Embryonic facial prominence (tissue), 1 donor: ENCODE data around the gene CORIN.

ENCODE experiments used
- DNase-seq: peaks from one replicate; pipeline ENCODE4 v3.0.0-alpha.2; 2016; ENCODE audit errors: extremely low spot score

The CORIN gene

DNA sequence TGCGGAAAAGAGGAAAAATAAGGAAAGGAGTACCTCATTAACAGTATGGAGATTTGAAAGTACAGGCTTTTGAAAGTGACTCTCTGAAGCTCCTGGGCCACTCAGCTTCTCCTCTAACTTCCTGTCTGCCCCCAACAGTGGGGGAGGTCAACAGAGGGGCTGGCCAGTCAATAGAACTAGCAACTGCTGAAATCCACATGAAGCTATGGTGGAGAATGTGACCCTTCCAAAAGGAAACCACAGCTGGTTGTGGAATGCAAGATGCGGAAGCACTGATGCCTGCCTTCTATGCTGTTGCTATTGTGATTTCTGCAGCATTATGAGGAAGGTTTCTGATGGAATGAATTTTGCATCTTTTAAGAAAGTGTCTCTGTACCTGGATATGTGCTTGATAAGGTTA lies 2.4 kb downstream of the CORIN start:
- DNase-seq: no peak

DNA sequence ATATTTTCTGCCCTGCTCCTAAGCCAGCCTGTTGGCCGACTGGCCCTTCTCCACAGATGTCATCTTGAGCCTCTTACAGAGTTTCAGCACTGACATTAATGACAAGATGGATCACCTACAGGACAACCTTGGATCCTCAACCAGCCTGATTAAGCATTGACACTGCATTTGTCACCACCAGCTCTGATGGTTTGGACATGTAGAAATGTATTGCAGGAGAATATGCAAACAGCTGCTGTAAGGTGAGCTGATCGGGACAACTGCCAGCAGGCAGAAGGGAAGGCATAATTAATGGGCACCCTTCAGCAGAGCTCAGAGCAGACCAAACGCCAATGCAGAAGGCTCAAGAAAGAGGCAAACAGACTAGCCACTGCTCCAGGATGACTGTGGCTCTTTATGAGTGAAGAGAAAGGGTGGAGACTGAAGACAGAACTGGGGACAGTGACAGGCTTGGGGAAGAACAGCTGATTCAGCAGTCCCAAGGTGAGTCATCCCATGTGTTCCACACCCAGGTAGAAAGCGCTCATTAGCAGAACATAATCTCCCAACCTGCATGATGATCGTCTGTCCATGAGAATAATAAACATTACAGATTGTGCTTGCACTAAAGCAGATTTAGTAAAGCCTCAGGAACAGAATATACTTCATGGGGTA lies 6.7 kb downstream of the CORIN start:
- DNase-seq: no peak

DNA sequence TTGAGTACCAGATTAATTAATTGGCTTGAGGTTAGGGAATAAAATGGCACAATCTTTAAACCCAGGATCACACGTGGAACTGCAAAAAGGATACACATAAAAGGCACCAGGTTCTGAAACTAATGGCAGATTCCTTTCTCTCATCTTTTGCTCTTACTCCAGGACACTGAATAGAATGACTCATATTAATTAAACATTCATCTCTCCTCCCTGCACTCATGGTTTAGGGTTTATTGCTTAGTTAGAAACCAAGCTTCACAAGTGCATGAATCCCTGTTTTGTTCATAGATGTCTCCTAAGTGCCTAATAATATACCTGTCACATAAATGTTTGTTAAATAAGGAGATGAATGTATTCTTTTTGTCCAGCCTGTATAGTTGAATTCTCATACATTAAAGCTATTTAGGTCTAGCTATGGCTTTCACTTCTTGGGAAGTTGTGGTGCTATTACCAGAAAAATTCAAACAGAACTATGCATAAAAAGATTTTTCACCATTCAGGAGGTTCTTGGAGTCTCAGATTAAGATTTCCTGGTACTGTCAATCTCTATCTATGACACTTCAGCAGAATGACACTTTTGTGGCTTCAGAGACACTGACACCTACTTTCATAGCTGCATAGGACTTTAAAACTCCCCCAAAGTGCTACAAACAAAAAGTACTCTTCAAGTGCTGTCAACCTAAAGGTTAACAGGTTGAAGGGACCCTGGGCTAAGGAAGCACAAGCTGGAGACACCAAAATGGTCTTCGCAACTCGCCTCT lies 7.4 kb downstream of the CORIN start:
- no peak for DNase-seq

DNA sequence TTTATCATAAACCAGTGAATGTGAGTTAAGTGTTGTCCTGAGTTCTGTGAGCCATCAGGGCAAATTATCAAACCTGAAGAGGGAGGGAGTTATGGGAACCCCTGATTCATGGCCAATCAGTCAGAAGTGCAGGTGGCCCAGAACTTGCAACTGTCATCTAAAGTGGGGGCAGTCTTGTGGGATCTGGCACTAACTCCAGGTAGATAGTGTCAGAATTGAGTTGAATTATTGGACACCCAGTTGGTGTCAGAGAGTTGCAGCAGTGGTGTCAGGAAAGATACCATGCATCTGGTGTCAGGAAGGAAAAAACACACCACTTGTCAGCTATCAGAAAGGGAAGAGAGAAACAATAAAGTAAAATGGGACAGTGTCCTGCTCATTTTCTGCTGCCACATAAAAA lies 8.4 kb downstream of the CORIN start:
- no peak for DNase-seq

DNA sequence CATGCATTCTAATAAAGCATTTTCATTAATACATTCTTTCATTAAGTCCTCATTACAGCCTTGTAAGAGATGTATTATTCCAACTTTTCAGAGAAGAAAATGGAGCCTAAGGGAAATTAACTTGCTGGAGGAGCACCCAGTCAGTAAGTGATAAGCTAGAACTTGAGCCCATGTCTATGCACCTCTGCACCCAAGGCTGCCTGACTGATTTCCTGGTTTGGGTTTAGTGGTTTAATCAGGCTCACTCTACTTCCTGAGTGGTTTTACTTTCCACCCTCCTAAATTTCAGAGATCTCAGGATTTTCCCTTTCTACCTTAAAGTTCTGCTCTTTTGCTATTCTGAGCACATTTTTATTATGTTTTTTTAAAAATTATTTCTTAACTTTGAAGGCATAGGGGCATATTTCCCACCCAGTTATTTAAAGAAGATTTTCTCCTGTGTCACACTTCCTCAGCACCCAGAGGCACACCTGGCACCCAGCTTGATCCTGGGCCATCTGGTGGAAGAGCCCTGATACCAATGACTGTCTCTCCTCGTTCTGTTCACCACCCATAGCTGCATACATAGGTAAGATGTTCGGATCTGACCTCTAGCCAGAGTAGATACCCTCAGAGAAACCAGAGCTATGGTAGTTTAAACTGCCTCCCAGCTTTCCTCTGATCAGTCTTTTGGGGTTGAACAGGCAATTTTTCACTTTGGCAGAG lies 10.4 kb downstream of the CORIN start:
- DNase-seq: no peak

DNA sequence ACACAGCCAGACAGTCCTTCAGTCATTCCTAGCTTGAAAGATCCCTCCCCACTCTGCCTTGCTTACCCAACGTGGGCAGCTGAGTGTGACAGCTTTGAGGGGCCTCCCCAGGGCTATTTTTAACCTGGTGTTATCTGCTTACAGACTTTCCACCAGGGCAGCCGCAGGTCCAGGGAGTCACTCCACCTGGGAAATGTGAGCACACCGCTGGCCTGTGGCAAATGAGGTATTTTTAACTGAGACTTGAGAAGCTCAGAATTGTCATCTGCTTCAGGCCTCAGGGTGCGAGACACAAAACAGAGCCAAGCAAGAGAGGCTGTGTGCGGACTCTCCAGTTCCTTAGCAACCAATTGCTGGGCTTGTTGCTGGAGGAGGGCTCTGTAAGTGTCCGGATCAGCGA lies 13.0 kb downstream of the CORIN start:
- DNase-seq: no peak

DNA sequence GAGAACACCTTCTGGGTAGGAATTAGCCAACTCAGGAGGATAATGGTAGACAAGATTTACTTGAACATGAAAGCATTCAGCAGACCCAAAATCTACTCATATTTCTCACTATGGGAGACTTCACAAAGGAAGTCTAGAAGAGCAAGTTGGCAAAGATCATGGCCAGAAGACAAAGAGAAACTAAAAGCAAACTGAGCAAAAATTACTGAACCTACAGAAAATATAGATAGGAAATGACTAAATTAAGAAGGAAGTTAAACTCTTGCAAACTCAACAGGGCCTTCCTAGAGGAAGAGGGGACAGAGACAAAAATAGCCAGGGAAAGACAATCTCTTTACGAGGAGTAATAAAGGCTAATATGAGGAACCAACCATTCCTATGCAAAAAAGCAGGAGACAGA lies 18.7 kb downstream of the CORIN start:
- no peak for DNase-seq

DNA sequence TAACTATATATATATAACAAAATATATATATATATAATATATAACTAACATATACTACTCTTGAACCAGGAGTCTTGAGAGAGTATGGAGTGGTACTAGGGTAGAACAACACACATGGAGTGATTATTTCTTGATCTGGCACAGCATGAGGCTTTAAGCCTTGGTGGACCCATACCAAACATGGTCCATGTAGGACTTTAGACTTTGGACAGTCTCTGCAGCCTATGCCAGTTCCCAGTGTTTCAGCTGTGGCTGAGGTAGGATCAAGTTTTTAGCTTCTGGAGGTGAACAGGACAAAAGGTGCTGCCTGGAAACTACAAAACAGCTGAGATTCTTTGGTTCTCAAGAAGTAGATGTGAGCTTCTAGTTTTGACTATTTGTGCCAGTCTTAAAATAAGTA lies 20.6 kb downstream of the CORIN start:
- DNase-seq: no peak

DNA sequence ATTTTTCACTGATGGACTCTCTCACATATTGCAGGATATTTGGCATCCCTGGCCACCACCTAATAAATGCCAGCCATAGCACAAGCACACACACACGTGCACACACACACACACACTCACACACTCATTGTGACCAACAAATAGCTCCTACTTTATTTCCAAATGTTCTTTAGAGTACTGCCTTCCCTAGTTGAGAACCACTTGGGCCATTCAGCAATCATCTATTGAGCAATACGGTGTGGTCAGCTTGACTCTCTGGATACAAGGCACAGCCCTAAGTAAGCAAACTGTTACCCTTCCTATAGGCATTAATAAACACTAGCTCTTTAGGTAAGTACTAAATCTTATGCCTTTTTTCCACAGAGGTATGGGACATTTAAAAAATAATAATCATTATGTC lies 21.1 kb downstream of the CORIN start:
- DNase-seq: no peak

DNA sequence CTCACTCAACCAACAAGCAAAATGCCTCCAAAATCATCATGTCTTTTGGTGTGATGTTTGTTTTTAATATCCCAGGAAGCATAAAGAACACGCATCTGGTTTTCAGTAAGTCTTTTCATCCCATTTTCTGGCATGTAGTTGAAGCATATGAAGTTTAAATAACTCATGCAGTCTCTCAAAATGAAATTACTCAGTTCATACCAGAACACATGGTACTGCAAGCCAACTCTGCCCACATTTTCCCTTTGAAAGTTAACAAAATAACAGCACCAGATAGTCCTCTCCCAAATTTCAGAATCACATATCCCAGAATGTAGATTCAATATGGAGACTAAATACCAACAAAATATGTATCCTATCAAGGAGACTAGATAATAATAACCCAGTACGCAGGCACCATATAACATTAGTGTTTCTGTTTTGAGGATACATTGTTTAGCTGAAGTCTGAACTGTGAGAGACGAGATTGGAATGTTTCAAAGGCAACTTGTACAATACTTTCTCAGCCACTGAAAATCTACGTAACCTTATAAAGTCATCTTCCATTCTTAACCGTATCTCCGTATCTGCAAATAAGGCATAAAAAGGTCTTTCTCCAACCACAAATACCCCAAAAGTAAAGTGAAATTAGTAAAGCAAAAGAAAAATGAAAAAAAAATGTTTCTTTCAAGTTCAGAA lies 23.1 kb downstream of the CORIN start:
- DNase-seq: no peak

DNA sequence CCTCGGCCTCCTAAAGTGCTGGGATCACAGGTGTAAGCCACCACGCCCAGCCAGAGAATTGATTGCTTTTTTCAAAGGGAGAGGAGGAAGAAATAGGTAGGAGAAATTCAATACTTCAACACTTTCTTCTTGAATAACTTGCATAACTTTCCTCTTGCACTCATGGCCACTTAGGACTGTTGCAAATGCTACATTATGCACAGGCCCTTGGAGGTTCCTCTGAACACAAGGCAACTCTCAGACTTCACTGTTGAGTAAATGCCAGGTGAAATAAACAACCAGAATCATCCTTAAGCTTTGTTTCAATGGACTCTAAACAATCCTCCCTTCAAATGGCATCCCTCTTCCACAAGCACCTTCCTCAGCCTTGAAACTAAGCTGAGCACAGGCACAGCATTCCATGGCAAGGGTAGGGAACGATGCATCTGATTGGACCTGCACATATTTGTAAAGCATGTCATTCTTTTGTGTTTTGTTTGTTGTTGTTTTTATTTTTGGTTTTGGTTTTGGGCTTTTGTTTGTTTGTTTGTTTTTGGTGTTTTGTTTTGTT lies 28.1 kb downstream of the CORIN start:
- no peak for DNase-seq

DNA sequence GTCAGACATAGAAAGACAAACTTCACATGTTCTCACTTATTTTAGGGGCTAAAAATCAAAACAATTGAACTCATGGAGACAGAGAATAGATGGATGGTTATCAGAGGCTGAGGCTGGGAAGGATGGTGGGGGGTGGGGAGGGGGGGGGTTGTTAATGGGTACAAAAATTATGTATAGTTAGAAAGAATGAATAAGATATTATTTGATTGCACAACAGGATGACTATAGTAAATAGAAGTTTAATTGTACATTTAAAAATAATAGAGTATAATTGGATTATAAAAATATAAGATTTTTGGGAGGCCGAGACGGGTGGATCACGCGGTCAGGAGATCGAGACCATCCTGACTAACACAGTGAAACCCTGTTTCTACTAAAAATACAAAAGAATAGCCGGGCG lies 33.3 kb downstream of the CORIN start:
- DNase-seq: no peak

DNA sequence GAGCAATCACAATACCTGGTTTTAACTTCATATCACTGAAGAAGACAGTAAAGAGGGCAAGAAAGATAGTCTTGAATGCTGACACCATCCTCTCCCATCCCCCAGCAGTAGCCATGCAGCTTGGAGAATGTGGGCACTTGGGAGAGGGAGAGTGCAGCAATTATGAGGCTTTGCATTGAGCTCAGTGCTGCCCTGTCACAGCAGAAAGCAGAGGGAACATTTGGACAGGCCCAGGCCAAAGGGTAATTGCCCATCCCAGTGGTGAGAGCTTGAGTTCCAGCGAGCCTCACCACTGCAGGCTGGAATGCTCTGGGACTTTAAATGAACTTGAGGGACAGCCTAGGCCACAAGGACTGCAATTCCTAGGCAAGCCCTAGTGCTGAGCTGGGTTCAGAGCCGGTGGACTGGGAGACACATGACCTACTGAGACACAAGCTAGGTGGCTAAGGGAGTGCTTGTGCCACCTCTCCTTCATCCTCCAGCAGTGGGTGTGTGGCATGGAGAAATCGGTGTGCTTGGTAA lies 36.3 kb downstream of the CORIN start:
- no peak for DNase-seq

DNA sequence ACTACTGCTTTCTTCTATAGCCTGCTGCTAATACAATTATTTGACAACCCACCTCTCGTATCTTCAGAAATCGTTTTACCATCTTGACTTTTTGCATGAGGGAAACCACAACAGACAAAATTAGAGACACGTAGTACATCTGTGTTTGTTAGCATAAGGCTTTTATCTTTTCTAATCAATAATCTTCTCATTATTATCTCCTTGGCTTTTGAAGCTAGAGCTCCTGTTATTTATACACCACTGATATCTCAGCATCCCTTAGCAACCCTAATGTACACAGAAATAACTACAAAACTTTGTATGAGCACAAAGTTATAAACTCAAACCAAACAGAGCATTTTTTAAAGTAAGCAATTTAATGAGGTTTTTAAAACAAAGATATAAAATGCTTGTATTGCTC lies 39.7 kb downstream of the CORIN start:
- no peak for DNase-seq

DNA sequence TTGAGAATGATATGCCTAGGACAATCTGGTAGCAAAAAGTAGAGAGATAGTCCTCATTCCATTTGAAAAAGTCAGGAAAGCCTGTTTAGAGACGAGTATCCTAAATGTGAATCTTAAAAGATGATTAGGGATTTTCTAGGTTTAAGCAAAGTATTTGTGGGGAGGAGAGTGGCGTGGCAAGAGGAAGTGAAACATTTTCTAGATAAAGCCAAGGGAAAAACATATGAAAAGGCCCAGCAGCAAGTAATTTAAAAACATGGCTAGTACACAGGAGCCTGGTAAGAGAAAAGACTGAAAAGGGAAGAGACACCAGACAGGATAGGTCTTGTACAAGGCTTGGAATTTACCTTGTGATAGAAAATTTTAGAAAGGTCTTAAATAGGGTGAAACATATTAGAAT lies 45.9 kb downstream of the CORIN start:
- DNase-seq: no peak

DNA sequence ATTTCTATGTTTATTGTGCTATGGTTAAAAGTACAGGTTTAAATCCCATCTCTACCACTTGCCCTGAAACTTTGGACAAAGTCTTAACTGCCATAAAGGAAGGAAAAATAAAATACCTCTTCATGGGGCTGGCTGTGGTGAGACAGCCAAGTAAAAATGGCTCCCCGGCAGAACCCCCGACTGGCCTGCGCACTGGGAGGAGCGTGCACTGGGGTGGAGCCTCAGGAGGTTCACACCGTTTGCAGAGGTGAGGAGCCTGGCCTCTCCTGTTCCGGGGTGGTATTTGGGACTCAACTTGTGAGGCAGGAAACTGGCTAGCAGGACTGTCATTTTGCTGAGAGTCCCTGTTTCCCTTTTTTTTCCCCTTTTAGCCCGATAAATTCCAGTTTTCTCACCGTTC lies 47.8 kb downstream of the CORIN start:
- no peak for DNase-seq

DNA sequence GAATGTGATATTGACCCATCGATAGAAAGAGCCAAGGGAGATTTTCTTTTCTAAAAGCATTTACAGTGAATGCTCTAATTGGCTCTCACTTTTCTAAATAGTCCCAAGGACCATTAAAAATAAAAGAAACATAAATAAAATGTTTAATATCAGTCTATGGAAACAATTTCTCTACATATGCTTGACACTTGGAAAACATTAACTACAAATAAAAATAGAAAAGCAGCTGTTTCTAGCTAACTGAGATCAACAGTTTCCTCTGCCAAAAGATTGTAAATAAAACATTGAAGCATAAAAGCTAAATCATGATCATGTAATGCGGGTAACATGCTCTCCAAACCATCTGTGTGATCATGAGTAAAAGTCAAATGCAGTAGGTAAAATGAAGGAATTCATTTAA lies 49.7 kb downstream of the CORIN start:
- DNase-seq: no peak

DNA sequence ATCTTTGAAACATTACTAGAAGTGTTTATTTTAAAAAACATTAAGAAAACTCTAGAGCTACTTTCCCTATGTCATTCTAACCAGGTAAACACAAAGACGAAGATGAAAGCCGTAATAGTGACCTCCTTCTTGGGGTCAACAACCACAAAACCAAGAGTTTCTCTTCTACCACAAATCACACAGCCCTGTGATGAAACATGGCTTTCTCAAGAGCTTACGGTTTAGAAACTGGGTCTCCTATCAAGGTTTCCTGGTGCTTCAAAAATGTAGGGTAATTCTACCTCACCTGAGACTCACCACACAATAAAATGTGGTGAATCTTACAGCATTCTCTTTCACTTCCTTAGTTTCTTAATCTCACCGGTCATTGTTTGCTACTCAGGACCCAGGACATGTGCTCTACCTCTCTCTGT lies 50.9 kb downstream of the CORIN start:
- DNase-seq: no peak

DNA sequence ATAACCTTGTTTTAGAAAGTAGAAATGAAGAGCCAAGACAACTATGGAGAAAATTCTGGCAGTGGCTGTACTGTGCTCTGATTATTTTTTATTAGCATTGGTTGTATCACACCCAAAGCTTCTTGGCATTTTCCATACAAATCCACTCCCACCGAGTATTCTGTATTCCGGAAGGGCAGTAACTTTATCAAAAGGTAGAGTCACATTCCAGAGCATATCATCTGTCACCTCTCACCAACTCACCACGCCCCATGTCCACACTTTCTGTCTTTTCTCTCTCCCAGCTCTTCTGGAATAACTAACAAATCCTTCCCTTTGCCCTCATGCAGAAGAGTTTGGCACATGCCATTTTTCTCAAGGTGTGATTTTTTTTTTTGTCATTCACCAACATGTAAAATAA lies 52.7 kb downstream of the CORIN start:
- no peak for DNase-seq

DNA sequence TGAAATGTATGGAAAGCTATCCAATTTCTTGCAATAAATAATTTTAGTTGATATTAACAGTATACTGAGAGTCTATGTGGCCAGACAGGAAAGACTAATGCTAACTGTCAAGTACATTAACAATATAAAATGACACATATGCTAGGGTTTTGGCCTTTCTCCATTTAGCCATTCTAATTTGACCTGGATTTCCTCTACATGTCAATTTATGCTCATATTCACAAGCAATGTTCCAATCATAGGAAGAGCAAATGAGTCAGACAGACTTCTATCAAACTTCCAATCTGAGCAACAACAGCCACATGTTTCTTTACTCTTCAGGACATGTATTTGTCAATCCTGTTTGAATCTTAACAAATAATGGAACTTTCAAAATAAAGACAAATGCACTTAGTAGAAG lies 53.6 kb downstream of the CORIN start:
- DNase-seq: no peak

DNA sequence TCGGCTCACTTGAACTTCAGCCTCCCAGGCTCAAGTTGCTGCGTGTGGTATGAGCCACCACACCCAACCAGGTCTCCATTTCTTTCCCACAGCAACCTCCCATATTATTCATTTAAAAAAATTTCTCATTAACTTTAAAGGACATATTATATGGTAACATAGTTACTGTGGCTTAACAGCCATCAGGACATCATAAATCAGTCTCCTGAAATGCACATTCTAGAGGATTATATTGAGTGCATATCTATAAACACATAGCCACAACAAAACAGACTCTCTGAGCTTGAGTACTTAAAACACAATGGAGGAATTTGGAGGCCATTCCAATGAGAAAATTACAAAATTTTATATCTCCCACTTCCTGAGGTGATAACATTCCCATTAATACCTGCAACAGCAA lies 61.5 kb downstream of the CORIN start:
- no peak for DNase-seq

DNA sequence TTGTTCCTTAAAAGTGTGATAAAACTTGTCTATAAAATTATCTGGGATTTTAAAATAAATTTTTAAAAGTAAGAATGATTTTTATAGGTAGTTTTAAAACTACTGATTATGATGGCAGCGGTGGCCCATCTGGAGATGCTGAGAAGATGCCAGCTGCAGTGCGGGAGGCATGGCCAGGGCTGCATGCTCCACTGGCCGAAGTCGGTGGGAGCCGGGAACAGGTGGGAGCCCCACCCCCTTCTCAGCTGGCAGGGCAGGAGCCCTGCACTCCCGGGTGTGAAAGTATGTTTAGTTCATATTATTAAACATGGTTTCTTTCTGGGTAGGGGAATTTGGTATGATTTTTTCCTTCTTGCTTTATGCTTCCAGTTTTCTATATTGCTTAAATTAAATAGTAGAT lies 63.8 kb downstream of the CORIN start:
- no peak for DNase-seq
